Measurements from ENCODE around the gene PPP1R16B.
"Not testable (repeated sequence)": the region's sequence is repeated elsewhere in the genome, so short reads cannot be mapped to it uniquely, and the experiment has no call there.

The PPP1R16B gene

DNA sequence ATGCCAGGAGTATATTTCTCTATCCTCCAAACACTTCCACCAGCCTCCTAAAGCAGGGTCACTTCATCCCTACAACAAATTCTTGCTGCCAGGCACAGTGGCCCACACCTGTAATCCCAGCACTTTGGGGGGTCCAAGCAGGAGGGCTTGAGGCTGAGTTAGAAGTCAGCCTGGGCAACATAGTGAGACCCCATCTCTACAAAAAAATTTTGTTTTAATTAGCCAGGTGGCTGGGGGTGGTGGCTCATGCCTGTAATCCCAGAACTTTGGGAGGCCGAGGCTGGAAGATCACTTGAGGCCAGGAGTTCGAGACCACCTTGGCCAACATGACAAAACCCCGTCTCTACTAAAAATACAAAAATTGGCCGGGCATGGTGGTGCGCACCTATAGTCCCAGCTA is 11.4 kb upstream of the PPP1R16B start:
- not testable (repeated sequence) for DNase-seq

DNA sequence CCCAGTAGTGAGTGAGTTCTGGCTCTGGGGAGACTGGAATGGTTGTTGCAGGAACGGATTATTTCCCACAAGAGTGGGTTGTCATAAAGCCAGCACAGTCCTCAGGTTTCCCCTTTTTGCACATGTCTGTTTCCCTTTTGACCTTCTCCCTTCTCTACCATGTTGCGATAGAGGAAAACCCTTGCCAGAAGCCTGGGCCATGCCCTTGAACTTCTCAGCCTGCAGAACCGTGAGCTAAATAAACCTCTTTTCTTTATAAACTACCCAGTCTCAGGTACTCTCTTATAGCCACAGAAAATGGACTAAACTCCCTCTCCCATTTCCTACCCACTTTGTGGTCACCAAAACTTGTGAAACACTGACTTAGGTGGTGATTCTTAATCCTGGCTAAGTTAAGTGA is 7.2 kb upstream of the PPP1R16B start:
- no peak for DNase-seq

DNA sequence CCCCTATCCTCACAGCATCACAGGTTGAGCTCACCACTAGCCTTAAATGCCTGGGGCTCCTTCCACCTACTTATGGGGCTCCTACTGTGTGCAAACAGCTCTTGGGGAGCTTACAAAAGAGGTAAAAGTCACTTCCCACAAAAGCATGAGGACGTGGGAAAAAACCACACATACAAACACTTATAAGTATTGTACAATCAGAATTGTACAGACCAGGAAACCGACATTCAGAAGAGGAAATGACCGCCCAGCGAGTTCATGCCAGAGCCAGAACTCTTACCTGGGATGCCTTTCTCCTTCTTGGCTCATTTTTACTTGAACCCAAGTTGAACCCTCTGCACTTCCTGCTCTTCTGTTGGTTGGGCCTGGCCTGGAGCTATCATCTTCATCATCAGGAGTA is 6.3 kb upstream of the PPP1R16B start:
- DNase-seq = no peak

DNA sequence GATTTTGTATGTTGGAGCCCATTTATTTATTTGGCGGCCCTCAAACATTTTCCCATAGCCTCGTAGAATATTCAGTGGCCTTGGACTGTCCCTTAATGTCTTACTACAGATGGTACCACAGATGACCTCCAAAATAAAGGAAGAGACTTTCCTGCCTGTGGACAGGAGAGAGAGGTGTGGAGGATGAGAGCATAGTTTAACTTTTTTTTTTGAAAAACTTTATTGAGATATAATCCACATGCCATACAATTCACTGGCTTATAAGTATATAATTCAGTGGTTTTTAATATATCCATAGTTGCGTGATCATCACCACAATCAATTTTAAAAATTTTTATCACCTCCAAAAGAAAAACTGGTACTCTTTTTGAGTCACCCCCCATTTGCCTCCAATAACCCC is 4.6 kb upstream of the PPP1R16B start:
- DNase-seq = no peak

DNA sequence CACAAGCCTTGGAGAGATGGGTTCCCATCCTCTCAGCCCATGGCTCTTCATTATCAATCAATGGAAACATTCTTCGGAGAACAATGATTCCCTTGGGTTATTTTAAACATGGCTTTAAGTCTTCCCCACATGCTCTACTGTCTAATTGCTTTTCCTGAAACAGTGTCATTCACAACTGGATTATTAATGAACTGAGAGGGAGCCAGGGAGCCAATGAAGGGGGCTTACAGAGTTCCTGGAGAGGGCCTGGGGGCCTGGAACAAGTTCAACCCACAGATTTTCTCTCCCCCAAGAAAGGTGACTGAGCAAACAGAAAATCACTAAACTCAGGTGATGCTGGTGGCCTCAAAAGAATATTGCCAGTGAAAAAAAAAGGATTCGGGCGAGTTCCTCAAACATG is 1.3 kb upstream of the PPP1R16B start:
- no peak for DNase-seq

DNA sequence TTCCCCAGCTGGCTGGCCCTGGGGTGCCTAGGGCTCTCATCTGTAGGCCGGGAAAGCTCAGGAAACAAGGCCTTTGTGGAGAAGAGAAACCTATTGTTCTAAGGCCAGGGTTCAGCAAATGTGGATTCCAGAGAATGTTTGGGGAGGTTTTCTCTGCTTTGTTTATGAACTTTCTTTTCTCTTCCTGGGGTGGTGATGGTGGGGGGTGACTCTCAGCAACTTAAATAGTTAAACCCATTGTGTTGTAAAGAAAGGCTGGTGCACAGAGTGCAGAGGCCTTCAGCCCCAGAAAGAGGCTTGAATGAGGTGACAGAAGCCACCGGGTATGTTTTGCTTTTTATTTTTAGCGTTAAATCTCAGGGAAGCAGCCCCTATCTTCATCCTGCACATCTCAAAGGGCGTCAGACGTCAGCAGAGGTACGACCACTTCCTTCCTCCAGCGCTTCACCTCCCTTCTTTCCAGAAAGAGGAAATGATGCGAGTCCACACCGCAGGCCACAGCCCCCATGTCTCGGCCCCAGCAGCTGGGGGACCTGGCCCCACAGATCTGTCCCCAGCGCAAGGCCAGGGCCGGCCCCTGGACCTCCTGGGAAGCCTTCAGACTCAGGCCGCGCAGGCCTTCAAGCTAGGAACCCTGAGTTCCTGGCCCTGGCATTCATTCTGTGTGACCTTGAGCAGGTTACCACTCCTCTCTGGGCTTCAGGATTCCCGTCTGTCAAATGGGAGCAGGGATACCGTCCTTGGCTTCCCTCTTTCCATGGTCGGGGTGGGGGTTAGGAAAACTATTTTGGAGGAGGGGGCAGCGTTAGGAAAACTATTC is 605 bp upstream of the PPP1R16B start:
- no peak for DNase-seq

DNA sequence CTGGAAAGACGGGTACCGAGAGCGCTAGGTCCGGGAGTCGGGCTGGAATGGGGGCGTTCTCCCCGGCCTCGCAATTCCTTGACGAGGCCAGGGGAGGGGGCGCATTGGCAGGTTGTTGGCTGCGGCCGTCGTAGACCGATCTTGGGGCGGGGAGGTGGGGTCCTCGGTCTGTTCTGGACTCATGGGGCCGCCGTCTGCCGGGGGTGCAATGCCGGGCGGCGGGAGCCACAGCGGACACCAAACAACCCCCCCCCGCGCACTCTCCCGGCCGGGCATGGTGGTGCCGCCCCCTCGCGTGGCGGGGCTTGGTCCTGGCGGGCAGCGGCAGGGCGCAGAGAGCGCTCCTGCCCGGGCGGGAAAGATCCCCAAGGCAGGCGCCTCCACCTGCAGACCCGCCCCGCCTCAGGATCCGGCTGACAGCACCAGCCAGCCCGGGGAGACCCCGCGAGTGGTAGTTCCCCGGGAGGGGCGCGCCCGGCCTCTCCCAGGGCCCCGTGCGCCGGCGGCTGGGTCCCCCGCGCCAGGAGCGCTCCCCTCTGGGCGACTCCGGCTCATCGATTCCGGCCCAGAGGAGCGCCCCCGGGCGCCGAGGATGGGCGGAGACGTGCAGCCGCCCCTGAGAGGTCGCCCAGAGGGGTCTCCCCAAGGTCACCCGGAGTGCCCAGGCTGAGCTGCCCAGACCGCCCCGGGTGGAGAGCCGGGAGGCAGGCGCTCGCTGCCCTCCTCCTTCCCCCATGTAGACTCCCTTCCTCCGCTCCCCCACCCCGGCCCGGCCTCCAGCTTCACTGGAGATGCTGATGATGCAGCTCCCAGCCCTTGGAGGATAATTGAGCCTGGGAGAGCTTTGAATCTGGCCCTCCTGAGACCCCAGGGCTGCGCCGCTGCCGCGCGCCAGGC is 709 bp downstream of the PPP1R16B start:
- no peak for DNase-seq

DNA sequence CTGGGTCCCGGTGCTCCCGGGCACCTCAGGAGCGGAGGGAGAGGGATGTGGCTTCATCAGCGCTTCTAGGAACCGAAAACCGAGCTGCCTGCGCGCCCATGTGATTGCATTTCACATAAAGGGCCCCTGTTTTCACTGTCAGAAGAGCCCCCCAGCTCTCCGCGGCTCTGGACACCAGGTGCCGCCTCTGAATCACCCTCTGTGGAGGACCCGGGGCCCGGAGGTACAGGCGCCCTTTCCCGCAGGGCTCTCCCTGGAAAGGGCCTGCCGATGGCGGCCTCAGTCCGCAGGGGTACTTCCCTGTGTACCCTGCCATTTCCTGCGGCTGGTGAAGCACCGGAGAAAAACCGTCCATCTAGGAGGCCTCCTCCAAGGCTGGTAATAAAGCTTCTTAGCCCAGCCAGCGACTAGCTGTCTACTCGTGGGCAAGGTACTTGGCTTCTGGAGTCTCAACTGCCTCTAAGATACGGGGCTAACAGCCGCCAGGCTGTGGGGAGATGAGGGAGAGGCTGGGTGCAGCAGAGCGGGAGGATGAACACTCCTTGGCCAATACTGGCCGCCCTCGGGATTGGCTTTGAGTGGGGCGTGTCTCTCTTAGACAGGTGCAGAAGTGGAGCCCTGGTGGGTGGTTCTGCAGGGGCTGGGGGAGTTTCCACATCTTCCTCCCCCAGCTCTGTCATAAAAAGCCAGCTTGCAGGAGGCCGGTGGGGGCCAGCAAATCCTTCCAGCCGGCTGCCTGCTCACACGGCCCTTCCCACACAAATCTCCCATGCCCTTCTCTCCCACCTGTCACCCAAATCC is 1.6 kb downstream of the PPP1R16B start:
- no peak for DNase-seq

DNA sequence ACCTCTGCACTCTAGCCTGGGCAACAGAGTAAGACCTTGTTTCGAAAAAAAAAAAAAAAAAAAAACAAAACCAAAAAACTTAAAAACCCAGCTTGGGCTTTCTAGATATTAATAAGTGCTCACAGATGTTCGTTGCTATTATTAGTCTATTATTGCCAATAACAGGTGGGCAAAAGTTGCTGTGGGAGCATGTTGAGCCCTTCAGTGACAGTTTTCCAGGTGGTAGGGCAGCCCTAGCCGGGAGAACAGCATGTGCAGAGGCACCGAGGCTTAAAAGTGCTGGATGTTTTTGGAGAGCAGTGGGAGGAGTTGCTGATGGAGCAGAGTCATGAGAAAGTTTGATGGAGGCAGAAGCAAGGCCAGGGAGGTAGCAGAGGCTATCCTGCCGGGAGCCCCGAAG is 4.4 kb downstream of the PPP1R16B start:
- no peak for DNase-seq

DNA sequence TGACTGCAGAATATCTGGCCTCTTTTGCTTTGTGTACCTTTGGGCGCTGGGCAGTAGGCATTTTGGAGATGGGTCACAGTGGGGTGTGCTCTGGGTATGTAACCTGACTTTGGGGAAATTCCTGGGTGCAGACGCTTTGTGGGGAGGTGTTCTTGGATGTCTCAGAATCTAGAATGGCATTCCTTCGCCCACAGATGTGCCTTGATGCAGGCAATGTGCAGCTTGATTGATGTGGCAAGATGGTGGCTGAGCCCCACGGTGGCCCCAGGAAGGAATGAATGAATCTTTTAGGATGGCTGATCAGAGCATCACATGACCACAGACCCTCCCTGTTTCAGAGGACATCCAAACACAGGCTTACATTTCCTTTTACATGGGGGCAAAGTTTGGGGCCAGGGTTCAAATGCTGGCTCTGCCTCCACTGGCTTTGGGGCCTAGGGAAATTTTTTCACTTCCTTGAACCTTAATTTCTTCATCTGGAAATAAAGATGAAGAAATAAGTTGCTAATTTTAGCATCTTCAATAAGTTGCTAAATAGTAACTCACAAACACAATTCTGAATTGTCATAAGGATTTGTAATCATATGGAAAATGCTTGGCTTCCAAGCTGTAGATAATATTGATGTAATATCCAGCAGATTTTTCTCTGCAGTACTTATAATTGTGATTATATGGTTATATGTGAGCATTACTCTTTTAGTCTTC is 5.6 kb downstream of the PPP1R16B start:
- no peak for DNase-seq

DNA sequence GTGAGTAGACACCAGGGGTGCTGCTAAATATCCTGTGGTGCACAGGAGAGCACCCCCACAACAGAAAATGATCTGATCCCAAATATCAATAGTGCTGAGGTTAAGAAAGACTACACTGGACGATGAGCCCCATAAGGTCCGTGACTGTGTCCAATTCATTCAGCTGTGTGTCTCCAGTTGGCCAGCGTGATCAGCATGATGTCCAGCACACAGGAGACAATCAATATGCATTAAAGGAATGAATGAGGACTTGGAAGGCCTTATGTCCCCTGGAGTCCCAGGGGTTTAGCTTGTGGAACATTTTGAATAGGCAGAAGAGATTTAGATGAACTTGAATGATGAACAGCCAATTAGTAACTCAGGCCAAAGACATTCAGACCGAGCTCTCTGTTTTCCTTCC is 6.3 kb downstream of the PPP1R16B start:
- no peak for DNase-seq

DNA sequence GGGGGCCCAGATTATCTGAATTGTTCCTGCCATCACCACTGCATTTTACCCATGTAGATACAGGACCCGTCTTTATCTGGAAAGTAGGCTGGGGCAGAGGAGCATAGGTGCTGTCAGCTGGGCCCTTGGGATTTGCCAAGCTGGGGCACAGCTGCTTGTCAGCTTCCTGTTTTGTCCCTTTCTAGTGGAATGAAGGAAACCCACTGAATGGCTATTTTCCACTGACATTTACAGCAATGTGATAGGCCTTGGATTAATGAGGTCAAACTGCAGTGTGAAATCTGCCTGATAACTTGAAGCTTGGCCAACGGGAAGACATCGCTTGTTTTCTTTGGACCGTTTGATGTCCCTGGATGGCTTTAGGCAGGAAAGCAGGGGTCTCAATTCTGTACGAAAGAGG is 6.7 kb downstream of the PPP1R16B start:
- no peak for DNase-seq

DNA sequence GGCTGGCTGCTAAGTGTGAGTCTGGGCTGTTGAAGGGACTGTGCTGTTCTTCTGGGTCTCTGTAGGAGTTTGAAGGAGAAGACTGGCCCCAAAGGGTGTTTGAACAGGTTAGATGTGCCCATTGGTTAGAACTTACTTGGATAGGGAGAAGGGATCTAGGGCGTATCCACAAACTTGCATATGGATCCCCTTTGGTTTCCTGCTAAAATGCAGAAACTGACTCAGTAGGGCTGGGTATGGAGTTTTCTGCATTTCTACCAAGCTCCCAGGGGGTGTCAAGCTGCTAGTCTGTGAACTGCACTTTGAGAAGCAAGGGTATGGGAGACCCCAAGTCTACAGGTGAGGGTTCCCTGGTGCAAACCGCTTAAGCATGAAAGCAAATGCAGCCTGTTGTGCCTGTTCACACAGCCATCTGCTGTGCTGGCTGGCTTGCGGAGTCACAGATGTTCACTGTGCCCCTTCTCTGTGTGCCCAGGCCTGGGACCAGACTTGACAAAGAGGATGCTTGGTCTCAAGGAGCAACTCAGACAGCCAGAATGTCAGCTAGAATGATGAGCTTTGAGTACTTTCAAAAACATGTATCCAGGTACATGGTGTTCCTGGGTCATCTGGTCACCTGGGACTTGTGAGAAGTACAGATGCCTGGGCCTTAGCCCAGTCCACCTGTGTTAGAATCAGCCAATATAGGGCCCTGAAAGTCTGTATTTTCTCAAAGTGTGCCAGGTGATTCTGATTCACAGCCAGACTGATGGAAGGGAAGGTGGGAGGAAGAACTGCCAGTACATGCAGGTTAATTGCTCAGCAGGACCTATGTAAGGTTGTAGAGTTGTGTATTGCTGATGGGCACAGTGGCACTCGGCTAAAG is 7.4 kb downstream of the PPP1R16B start:
- no peak for DNase-seq

DNA sequence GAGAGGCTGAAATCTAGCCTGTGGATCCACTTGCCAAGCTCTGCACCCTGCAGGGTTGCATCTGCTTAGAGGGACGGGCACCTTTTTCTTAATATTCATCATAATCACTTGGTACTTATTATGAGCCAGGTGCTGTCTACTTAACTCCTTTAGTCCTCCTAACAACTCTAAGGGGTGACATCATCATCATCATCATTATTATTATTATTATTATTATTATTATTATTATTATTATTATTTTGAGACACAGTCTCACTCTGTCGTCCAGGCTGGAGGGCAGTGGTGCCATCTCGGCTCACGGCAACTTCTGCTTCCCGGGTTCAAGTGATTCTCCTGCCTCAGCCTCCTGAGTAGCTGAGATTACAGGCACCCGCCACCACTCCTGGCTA is 8.1 kb downstream of the PPP1R16B start:
- not testable (repeated sequence) for DNase-seq

DNA sequence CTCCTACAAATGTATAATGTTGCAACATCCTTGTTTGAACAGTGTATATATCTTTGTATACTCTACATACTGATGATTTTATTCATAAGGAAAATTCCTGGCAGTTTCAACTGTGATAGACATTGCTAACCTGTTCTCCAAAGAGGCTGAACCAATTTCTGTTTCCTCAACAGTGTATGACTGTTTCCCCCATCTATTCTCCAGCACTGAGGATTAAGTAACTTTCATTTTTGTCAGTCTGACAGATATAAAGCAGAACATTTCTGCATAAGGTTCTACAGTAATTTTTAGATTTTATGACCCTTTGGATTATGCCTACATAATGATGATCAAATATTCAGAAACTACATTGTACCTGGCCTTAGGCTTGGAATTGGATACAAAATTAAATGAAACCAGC is 9.9 kb downstream of the PPP1R16B start:
- DNase-seq = no peak

DNA sequence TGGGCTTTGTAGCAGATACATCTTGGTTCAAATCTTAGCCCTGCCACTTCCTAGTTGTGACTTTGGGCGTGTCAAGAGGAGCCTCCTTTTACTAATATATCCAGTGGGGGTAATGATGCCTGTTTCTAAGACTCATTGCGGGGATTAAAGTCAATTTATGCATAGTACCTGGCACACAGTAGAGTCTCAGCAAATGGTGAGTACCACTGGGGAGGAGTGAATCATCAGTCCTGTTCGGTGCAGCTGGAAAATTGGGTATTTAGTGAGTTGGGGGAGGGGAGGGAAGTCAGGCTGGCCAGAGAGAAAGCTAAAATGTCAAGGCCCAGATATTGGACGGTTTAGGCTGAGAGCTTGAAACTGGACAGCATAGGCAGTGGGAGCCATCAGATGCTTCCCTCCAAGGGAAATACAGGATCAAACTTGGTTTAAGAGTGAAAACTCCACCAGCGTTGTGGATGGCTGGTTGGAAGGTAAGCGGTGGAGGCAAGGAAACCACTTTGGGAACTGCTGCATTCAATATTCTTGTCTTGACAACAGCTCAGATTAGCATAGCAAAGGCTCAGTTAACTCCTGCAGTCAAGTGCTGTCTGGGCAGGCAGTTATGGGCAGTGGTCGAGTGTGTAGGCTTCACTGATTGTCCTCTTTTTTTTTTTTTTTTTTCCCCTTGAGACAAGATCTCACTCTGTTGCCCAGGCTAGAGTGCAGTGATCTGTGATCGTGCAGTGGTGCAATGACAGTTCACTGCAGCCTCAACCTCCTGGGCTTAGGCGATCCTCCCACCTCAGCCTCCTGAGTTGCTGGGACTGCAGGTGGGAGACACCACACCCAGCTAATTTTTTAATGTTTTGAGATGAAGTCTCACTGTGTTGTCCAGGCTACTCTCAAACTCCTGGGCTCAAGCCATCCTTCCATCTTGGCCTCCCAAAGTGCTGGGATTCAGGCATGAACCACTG is 12.9 kb downstream of the PPP1R16B start:
- DNase-seq = no peak

DNA sequence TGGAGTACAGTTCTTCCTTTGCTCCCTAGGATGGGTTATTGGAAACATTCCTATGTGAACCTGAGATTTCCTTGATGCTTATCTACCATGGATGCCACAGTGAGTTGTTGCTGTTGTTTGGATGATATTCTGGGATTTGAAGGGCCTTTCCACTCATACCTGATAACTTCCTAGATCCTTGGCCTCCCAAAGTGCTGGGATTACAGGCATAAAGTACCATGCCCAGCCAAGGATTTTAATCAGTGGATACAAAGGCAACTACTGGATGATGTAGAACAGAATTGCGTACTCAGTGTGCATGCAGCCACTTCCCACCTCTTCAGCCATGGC is 20.0 kb downstream of the PPP1R16B start:
- DNase-seq = no peak

DNA sequence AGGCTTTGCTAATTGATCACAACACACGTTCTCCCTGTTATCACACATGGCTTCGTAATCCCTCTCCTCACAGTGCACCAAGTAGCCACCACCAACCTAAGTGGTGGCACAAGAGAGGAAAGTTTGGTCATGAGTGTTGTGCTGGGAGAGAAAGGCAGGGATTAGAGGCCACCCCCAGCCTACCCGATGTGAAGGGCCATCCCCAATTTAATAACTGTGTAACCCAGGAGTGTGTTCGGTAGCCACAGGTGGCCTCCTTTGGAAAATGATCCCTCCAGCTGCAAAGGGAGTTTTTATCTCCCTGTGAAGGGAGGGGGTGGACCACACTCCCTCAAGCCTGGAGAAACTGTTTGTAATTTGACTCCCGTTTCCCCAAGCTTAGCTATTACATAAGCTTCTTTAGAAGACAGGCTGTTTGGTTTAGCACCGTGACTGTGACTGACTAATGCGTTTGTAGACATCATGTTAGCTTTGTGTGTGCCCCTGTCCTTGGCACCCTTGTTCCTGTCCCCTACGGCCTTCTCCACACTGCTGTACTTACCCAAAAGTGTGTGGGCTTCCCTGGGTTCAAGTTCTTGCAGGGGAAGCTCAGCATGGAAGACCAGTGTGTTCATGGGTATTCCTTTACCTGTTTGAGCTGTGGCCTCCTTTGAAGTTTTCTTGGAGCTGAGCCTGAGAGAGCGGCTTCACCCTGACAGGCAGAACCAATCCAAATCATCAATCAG is 20.6 kb downstream of the PPP1R16B start:
- DNase-seq = peak; percentile 78

DNA sequence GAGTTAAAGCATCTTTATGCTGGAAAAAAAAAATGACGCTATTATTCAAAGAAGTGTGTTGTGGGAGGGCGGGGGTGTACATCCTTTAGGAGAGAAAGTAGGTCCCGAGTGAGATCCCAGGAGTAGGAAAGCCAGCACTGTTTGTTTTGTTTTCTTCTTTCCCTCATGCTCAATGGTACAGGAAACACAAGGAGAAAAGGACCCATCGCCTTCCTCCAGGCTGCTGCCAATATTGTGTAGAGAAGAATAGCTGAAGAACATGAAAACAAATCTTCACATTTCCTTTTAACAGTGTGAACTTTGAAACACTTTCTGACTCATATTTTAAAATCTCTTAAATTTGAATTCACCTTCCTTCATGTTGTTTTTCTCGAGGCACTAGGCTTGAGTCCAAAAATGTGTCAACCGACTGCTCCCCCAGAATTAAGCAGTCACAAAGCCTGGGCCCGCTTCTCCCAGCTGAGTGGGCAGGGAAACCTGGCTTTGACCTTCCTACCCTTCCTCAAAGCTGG is 22.3 kb downstream of the PPP1R16B start:
- DNase-seq = no peak
